GM12874 (cell line): ENCODE results near the gene AAR2.

Experiments used
- CTCF ChIP-seq: IDR thresholded peaks from 2 replicates; pipeline ENCODE4 v1.5.1; 2011; ENCODE audit warnings: low read depth, mild to moderate bottlenecking, control low read depth, low read length, moderate library complexity; ENCODE audit not compliant: insufficient read depth

Gene AAR2

GRCh38 chr20:36235892-36236785 is at the start of gene AAR2:
AAR2 (plus strand) TSS chr20:36236478; CDS start chr20:36239869, 3,391 bp downstream.
- no peak for TF ChIP-seq CTCF

GRCh38 chr20:36193977-36194712 is 42.1 kb upstream of the AAR2 start:
- TF ChIP-seq CTCF = no peak

- no peak for TF ChIP-seq CTCF
These were observed 39.6 kb upstream of the AAR2 start for GRCh38 chr20:36196676-36197075.

GRCh38 chr20:36197271-36197670 is 39.0 kb upstream of the AAR2 start:
- TF ChIP-seq CTCF = no peak

- TF ChIP-seq CTCF = peak; percentile 92
These were observed 36.7 kb upstream of the AAR2 start for GRCh38 chr20:36199345-36200257.

GRCh38 chr20:36200451-36200850 is 35.8 kb upstream of the AAR2 start:
- no peak for TF ChIP-seq CTCF
